ENCODE data around the gene RIT2.

- TF ChIP-seq POLR2A (IDR thresholded peaks at IDR 0.05) (no peak), CTCF (IDR thresholded peaks at IDR 0.05) (no peak)
Observed at GRCh38 chr18:42950732-42951131, 164.8 kb downstream of the RIT2 start.
